ENCODE measurements around the gene PZP.

PZP gene

DNA sequence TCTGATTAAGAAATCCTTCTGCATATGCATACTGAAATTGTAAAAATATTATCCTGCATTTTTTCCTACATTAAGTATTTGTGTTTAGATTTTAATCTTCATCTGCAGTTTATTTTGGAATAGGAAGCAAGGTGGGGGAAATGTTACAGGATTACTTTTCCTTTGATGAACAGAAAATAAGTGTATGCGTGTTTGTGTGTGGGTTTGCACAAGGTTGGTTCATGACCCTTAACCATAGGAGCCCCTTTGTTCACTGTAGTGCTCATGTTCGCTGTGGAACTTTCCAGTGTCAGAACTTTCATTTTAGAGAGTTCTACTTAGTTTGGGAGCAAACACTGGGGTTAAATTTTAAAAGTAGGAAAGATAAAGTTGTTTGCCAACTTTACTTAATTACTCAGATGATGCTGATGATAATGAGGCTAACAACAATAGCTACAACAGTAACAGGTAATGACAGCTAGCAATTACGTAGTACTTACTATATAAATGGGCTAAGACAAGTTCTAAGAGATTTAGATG, 86.0 kb downstream of the PZP start:
- Histone ChIP-seq H3K4me3 (ENCODE audit: severe bottlenecking) (no peak overlapping the region), H3K9me3 (ENCODE audit: severe bottlenecking) (no peaks in the 10 kb centered on the region), H3K36me3 (ENCODE audit: low read depth) (no peaks in the 10 kb centered on the region), H3K27ac (ENCODE audit: poor library complexity, severe bottlenecking) (no peak overlapping the region), H3K27me3 (ENCODE audit: insufficient read depth, poor library complexity, severe bottlenecking) (no peaks in the 10 kb centered on the region), H3K4me1 (ENCODE audit: insufficient read depth, poor library complexity, severe bottlenecking) (no peaks in the 10 kb centered on the region)
- ATAC-seq (ENCODE audit: low read depth) (no peak), DNase-seq (ENCODE audit: low spot score) (no peak)
- TF ChIP-seq, protein P1, sequence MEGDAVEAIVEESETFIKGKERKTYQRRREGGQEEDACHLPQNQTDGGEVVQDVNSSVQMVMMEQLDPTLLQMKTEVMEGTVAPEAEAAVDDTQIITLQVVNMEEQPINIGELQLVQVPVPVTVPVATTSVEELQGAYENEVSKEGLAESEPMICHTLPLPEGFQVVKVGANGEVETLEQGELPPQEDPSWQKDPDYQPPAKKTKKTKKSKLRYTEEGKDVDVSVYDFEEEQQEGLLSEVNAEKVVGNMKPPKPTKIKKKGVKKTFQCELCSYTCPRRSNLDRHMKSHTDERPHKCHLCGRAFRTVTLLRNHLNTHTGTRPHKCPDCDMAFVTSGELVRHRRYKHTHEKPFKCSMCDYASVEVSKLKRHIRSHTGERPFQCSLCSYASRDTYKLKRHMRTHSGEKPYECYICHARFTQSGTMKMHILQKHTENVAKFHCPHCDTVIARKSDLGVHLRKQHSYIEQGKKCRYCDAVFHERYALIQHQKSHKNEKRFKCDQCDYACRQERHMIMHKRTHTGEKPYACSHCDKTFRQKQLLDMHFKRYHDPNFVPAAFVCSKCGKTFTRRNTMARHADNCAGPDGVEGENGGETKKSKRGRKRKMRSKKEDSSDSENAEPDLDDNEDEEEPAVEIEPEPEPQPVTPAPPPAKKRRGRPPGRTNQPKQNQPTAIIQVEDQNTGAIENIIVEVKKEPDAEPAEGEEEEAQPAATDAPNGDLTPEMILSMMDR (IDR thresholded peaks at IDR 0.05; ENCODE audit: poor library complexity, severe bottlenecking): no peak

DNA sequence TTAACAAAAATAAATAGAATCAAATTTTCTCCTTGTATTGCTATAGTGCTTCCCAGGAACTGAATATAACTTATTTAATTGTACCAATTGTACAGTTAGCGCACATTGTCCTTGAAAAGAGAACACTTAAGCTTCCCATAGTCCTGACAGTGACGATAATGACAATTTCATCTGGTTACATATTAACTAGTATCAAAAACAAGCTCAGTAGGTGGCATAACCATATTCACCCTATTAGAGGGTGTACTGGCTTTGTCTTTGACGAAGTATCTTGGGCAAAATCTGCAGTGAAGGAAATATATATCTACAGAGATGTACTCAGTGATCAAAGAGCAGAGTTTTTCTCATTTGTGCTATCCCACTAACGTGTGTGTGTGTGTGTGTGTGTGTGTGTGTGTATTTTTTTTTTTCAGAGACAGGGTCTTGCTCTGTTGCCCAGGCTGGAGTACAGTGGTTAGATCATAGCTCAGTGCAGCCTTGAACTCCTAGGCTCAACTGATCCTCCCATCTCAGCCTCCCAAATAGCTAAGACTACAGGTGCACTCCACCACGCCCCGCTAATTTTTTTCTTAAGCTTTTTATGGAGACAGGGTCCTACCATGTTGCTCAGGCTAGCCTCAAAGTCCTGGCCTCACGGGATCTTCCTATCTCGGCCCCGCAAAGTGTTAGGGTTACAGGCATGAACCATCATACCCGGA, 87.6 kb downstream of the PZP start:
- H3K36me3 ChIP-seq (ENCODE audit: low read depth): no peaks in the 10 kb centered on the region
- H3K27me3 ChIP-seq (ENCODE audit: insufficient read depth, poor library complexity, severe bottlenecking): no peaks in the 10 kb centered on the region
- no peak overlapping the region for H3K4me3 ChIP-seq (ENCODE audit: severe bottlenecking)
- ATAC-seq (ENCODE audit: low read depth): no peak
- H3K9me3 ChIP-seq (ENCODE audit: severe bottlenecking): no peaks in the 10 kb centered on the region
- DNase-seq (ENCODE audit: low spot score): no peak
- H3K27ac ChIP-seq (ENCODE audit: poor library complexity, severe bottlenecking): no peak overlapping the region
- TF ChIP-seq, protein P1 (IDR thresholded peaks at IDR 0.05; ENCODE audit: poor library complexity, severe bottlenecking): no peak
- H3K4me1 ChIP-seq (ENCODE audit: insufficient read depth, poor library complexity, severe bottlenecking): no peaks in the 10 kb centered on the region

DNA sequence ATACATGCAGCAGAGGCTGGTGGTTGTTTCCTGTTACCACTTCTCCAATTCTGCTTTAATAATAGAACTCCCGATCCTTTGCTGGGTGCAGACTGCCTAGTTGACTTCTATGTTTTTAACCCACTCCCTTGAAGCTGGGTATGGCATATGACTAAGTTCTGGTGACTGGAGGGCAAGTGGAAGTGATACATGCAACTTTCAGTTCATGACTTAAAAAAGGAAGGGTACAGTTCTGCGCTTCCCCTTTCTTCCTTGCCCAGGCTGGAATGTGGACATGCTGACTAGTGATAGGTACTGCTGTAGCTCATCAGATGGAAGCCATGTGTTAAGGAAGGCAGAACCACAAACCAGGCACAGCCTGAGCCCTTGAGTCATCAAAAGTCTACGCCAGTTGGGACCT, 90.0 kb downstream of the PZP start:
- H3K4me1 ChIP-seq (ENCODE audit: insufficient read depth, poor library complexity, severe bottlenecking): no peaks in the 10 kb centered on the region
- no peak for ATAC-seq (ENCODE audit: low read depth)
- H3K36me3 ChIP-seq (ENCODE audit: low read depth): no peaks in the 10 kb centered on the region
- H3K4me3 ChIP-seq (ENCODE audit: severe bottlenecking): no peak overlapping the region
- no peaks in the 10 kb centered on the region for H3K9me3 ChIP-seq (ENCODE audit: severe bottlenecking)
- no peak for DNase-seq (ENCODE audit: low spot score)
- TF ChIP-seq, protein P1 (IDR thresholded peaks at IDR 0.05; ENCODE audit: poor library complexity, severe bottlenecking): no peak
- H3K27ac ChIP-seq (ENCODE audit: poor library complexity, severe bottlenecking): no peak overlapping the region
- no peaks in the 10 kb centered on the region for H3K27me3 ChIP-seq (ENCODE audit: insufficient read depth, poor library complexity, severe bottlenecking)

DNA sequence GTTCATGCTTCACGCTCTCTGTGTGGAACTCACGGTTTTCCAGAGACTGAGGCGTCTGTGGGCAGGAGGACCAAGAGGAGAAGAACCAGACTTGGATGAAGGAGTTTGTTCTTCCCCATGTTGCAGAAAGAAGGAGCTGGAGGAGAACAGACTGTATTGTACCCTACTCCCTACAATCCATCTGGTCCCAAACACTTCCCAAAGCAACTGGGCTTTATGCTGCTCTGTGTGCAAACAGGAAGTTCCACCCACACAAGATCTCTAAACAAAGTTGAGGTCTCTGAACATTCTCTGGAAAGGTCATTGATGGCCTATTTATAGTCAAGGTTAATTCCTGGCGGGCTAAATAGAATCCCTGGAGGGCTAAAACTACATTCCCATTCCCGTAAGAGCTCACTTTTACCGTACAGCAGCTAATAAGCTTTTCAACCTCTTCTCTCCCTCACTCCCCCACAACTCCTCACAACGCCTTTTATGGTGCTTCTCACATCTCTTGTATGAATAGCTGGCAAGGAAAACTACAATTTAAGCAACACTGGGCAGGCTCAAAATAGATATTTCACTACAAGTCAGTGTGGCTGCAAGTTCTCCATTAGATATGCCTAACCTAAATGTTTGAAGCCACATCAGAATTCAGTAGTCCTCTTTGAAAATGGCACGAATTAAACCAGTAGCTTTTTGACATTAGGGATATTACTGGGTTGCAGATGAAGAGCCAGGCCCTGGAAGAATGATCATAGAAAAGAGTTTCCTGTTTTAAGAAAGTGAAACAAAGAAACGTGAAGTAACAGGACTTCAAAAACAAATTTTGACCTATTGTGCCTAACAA, 92.2 kb downstream of the PZP start, which contains the start of gene A2M:
A2M (minus strand) TSS at position 189 of the 829 bp plus-strand sequence; CDS start at position 119, 70 bp downstream.
- TF ChIP-seq, protein P1 (IDR thresholded peaks at IDR 0.05; ENCODE audit: poor library complexity, severe bottlenecking): no peak
- ATAC-seq (ENCODE audit: low read depth): no peak
- no peak for DNase-seq (ENCODE audit: low spot score)

More for the DNA sequence above, 92.2 kb downstream of the PZP start, which contains the start of gene A2M:
- Histone ChIP-seq H3K27me3 (ENCODE audit: insufficient read depth, poor library complexity, severe bottlenecking) (no peaks in the 10 kb centered on the region), H3K9me3 (ENCODE audit: severe bottlenecking) (no peaks in the 10 kb centered on the region), H3K36me3 (ENCODE audit: low read depth) (no peaks in the 10 kb centered on the region), H3K4me3 (ENCODE audit: severe bottlenecking) (no peak within 1 kb of the TSS), H3K4me1 (ENCODE audit: insufficient read depth, poor library complexity, severe bottlenecking) (no peaks in the 10 kb centered on the region), H3K27ac (ENCODE audit: poor library complexity, severe bottlenecking) (no peak within 1 kb of the TSS)
